GM12864 (cell line): ENCODE results near the gene RNGTT.

Experiments used
- DNase-seq: peaks from one replicate; pipeline ENCODE4 v3.0.0-alpha.2; 2011; ENCODE audit warnings: low read depth
- H3K4me3 ChIP-seq: 2 replicates; pipeline ENCODE4 v1.5.1; 2011; ENCODE audit warnings: mild to moderate bottlenecking, low read depth, low read length, control low read depth
- TF ChIP-seq, protein P1 (sequence below): IDR thresholded peaks from 2 replicates; pipeline ENCODE4 v1.5.1; 2011; ENCODE audit warnings: low read depth, mild to moderate bottlenecking, moderate library complexity, low read length, control low read depth, inconsistent platforms; ENCODE audit errors: missing control alignments

The RNGTT gene

DNA sequence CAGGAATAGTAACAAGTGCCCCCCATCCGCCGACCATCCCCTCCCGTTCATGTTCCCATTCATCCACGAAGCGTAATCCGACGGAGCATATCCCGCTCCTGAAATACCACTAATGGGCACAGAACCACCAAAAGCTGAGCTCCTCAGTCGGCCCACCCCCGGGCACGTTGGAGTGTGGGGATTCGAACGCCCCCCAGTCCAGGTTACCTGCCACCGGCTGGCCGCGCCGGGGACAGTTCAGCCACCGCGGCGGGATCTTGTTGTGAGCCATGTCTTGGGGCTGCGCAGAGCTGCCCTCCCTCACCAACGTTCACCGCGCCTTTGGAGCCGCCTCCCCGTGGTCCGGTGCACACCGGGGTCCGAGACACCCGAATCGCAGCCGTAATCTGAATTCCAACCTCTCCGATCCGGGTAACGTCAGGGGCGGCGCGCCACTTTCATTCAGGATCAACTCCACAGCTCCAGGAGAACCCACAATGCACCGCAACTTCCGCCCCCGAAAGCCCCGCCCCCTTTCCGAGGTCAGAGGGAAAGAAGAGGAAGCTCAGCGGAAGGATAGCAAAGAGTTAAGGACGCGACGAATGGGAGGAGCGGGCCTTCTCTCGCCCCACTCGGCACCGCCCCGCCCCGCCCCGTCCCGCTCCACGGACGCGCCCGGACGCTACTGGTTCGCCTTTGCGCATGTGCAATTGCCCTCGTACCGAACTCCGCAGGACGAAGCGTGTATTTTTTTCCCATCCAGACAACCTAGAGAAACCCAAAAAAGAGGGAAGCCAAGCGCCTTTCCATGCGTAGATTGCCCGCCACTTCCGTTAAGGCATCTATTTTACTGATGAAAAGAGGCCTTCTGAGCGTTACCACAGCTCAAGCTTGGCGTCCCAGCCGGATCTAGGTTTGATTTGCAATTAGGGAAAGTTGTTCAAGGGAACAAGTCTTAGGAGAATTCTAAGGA lies at the start of gene RNGTT:
RNGTT (minus strand) TSS at position 480 of the 952 bp plus-strand sequence; CDS start at position 271, 209 bp downstream.
- H3K4me3 ChIP-seq: peak within 1 kb of the TSS; percentile 77

GRCh38 chr6:89011436-89011835 lies 48.0 kb upstream of the RNGTT start:
- TF ChIP-seq, protein P1, sequence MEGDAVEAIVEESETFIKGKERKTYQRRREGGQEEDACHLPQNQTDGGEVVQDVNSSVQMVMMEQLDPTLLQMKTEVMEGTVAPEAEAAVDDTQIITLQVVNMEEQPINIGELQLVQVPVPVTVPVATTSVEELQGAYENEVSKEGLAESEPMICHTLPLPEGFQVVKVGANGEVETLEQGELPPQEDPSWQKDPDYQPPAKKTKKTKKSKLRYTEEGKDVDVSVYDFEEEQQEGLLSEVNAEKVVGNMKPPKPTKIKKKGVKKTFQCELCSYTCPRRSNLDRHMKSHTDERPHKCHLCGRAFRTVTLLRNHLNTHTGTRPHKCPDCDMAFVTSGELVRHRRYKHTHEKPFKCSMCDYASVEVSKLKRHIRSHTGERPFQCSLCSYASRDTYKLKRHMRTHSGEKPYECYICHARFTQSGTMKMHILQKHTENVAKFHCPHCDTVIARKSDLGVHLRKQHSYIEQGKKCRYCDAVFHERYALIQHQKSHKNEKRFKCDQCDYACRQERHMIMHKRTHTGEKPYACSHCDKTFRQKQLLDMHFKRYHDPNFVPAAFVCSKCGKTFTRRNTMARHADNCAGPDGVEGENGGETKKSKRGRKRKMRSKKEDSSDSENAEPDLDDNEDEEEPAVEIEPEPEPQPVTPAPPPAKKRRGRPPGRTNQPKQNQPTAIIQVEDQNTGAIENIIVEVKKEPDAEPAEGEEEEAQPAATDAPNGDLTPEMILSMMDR: no peak
- DNase-seq: no peak
- no peak overlapping the region for H3K4me3 ChIP-seq

More for the DNA sequence above, at the start of gene RNGTT:
- DNase-seq: peak; percentile 90
- TF ChIP-seq, protein P1: no peak

- no peak for DNase-seq
- no peak overlapping the region for H3K4me3 ChIP-seq
- TF ChIP-seq, protein P1: no peak
Measured at GRCh38 chr6:89010825-89011224, 47.4 kb upstream of the RNGTT start.

- H3K4me3 ChIP-seq: no peak overlapping the region
- TF ChIP-seq, protein P1: no peak
- DNase-seq: no peak
Measured at GRCh38 chr6:89009624-89010059, 46.2 kb upstream of the RNGTT start.

GRCh38 chr6:89008815-89009374 lies 45.5 kb upstream of the RNGTT start:
- H3K4me3 ChIP-seq: no peak overlapping the region
- DNase-seq: no peak
- TF ChIP-seq, protein P1: no peak

- no peak for DNase-seq
- no peak overlapping the region for H3K4me3 ChIP-seq
- TF ChIP-seq, protein P1: no peak
Measured at GRCh38 chr6:89008001-89008814, 44.8 kb upstream of the RNGTT start.
